DMS53 treated with DMSO at 0.1 percent for 48 hours (cell line): ENCODE measurements around the gene HTR1A.

Experiments
- DNase-seq: peaks from one replicate; lab custom pipeline; 2025; ENCODE audit not compliant: unreplicated experiment; lab: John Stamatoyannopoulos, UW

Gene HTR1A

DNA sequence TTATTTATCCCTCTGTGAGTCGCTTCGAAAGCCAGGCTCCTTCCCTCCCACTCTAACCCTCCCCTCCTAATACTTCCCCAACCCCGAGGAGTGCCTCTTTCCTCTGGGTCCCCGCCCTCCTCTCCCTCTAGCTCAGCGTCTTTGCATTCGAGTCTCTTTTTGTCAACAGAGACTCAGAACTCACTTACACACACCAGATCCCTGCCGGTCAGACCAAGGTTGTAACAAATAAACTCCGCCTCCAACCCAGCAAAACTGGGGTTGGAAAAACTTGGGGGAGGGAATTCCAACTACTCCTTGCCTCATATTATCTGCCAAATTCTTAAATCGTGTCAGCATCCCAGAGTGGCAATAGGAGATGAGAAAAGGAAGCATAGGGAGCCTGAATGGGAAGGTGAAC is at the start of gene HTR1A:
Gene HTR1A, minus strand, starts transcription at position 167 of the 400 bp plus-strand sequence. CDS start 726 bp downstream, outside the sequence.
- DNase-seq, result no peak

DNA sequence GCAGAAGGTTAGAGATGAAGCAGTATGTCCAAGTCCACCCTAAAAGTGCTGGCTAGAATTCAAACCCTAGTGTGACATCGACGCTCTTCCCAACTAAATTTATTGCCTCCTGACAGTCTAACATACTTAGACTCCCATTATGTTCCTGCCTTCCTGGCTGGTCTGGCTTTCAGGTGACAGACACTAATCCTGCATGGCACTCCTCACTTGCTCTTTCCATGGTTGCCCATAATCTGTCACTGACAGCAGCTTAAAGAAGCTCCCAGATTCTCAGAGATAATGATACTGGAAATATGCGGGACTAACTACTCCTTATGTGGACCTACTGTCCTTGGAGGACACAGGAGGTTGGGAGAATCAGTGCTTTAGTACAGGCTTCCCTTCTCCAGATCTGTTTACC is 41.7 kb upstream of the HTR1A start:
- DNase-seq, result no peak

DNA sequence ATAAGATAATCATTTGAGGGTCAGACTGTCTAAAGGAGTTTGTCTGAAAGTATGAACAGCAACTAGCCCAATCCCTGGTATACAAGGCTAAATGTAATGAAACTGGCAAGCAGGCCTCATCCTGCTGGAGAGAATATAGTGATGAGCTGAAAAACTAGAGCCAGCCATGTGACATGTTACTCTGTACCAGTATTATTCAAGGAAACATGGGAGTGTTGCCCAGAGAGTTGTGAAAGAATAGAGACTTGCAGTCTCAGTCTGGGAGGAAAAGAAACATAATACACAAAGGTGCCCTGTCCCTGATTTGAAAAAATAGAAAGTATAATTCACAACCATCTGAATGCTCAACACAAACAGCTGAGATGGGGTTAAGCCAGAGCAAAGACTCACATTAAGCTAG is 37.9 kb upstream of the HTR1A start:
- DNase-seq, result no peak

DNA sequence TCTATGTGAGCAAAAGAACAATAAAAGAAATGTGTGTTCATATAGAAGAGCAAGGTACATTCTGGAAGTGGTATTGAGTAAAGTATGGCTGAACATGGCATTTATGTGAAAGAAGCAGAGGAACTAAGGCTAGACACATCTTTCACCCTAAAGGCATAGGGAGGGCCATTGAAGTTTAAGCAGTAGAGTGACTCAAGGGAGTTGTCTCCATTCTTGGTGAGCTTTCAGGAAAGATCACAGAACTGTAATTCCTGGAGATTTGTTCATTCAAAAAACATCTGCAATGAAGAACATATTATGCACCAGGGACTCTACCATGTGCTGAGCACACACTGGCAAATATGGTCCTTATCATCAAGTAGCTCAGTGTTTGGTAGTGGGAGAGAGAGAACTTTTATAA is 24.8 kb upstream of the HTR1A start:
- no peak for DNase-seq

DNA sequence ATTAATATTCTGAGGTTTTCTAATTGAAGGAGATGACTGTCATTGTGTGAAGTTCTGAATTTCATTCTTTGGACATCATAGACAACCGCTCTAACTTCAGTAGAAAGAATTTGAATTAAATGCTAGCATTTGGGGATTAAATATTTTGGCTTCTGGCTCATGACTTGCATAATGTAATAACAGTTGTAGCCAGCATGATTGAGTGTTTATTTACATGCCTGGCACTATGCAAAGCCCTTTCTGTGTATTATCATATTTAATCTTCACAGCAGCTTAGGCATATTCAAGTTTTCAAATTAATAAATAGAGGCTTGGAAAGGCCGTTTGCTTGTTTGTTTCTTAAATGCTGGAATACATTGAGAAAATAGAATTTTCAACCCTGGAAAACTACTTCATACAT is 19.6 kb upstream of the HTR1A start:
- no peak for DNase-seq

DNA sequence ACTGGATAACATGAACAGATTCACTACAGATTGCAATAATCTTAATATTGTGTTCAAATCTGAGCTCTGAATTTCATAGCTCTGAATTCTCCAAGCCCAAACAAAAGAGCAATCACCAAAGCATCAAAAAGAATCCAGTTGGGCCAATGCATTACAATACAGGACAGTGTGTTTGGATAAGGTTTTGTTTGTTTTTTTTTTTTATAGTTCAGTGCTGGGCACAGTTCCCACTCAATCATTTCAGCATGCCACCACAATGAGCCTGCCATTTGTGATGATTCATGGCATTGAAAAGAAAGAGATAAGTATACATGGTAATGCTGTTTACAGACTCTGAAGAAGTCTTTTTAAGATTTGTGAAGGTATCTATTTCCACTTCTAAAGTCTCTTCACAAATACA is 1.7 kb upstream of the HTR1A start:
- DNase-seq, result peak; percentile 62

DNA sequence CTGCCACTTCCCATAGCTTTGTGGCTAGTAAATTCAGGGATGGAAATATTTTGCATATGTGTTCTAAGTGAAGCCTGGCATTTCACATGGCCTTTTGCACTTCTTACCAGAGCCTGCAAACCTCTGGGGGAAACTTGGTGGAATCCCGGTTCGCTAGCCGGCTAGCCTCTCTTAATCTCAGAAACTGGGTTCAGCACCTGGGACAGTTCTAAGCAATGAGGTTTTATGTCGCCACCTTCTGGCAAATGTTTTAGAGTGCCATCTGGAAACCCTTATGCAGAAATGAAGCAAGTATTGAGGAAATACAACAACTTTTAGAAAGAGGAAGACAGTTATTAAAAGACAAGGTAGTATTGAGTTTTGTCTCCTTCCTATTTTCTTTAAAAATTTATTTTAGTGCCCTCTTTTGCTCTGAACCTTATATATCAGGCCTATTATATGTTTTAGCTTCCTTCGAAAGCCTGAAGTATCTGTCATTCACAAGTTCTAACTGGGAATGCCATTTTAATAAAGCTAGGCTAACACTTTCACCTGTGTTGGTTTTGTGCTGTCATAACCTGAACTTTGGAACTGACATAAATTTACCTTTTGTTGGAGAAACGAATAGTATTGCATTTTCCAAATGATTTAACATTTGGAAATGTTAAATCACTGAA is 963 bp upstream of the HTR1A start:
- peak; percentile 80 for DNase-seq

DNA sequence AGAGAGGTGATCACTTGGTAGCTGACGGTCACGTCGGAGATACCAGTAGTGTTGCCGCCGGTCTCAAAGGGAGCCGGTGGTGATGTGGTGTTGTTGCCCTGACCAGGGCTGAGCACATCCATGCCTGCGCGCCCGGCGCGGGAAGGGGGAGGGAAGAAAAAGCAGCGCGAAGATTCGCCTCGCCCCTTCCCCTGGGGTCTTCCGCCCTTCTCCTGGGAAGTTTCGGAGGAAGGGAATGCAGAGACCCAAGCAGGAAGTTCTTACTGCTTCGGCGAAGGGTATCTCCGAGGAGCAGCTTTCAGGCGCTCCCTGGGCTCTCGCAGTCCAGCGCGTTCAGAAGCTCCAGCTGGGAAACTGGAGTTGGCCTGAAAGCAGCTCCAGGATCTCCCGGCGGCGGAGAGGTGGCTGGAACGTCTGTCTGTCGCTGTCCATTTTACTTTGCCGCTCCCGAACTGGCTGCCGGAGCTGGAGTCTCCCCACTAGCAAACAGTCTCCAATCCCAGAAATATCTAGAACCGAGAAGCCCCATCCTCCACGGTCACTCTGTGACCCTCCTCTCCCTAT is 565 bp downstream of the HTR1A start:
- DNase-seq, result peak; percentile 30

DNA sequence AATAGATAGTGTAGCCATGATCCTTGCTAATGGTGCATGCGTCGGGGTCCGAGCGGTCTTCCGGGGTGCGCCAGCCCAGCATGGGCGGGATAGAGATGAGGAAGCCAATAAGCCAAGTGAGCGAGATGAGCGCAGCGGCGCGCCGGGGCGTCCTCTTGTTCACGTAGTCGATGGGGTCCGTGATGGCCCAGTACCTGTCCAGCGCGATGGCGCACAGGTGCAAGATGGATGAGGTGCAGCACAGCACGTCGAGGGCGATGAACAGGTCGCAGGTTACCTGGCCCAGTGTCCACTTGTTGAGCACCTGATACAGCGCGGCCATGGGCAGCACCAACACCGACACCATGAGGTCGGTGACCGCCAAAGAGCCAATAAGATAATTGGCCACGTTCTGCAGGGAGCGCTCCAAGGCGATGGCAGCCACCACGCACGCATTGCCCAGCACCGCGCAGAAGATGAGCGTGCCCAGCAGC is 1.1 kb downstream of the HTR1A start:
- no peak for DNase-seq

DNA sequence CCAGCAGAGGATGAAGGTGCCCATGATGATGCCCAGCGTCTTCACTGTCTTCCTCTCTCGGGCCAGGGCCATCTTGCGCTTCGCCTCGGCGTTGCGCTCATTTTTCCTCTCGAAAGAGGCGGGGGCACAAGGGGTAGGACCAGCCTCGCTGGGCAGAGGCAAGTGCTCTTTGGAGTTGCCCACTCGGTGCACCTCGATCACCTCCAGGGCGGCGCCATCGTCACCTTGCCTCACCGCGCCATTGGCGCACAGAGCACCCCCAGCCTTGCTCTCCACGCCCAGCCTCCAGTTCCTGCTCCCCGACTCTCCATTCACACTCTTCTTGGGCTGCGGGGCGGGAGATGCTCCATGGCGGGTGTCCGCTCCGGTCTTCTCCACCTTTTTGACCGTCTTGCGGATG is 1.6 kb downstream of the HTR1A start:
- DNase-seq, result no peak

DNA sequence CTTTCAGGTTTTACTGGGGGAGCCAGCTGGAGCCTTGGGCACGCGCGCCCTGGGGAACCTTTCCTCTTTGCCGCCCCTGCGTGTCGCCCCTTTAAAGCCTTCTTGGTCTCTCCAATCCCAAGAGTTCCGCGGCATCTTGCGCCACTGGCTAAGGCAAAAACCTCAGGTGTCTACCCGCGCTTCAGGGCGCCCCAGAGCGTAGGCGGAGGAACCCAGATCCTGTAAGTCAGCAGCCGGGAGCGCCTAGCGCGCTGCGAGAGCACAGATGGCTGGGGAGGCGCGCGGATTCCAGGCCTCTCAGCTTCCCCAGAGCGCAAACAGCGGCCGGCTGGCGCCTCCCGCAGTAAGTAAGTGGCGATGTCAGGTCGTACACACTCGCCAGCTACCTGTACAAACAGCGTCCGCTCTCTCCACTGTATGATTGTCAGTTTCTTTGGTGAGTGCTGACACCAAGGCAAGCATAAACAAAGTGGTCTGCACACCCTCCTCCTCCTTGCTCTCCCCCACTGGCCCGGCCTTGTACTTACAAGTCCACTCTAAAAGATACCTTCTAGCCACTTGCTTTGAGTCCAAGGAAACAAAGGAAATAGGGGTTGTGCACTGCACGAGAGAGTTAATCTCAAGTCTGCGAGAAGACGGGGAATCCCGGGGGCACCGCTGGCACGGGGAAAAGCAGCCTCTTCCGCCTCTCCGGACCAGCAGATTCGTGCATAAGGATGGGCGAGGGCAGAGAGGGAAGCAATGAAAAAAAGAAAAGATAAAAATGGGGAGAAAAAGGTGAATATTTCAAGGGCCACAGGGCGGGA is 2.9 kb downstream of the HTR1A start:
- peak; percentile 85 for DNase-seq

DNA sequence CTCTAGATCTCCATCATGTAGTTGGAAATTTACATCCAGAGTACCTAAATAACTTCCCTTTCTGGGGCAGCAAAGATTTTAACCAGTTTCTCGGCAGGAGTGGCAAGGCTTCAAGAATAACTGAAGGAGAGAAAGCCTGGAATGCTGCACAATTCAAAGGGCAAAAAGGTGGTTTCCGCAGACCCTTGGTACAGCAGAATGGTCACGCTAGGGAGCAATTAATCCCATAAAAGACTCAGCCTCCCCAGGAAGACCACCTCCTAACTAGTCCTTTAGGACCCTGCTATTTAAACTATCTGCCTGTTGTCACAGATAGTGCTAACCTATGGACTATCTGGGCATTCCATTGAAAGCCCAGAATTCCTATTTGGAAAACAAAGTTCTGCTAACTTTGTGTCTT is 3.6 kb downstream of the HTR1A start:
- no peak for DNase-seq

DNA sequence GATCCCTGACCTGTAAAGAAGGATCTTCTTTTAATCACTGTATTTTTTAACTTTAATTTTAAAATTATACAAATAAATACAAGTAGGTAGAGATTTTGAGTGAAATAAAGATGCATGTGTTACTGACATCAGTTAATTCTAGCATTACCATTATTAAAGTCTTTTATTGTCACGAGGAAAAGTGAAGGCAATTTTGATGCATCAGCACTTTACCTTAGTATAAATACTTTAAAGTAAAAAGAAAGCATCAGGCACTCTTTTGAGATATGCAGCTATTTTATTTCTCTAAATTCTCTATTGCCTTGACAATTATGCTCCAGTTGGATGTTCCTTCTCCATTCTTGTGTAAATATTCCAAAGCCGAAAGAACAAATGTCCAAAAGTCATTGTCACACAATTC is 4.6 kb downstream of the HTR1A start:
- no peak for DNase-seq

DNA sequence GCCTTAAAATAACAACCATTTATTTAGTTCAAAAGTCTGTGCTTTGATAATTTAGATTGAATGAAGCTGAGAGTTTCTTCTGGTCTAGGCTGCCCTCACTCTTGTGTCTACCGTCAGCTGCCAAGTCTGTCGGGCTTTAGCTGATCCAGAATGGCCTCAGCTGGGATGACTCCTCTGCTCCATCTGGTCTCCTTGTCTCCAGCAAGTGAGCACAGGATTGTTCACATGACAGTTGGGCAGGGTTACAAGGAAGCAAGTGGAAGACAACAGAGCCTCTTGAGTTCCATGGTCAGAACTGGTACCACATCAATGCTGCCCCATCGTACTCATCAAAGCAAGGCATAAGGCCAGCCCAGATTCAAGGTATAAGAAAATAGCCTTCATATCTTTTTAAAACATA is 9.0 kb downstream of the HTR1A start:
- no peak for DNase-seq

DNA sequence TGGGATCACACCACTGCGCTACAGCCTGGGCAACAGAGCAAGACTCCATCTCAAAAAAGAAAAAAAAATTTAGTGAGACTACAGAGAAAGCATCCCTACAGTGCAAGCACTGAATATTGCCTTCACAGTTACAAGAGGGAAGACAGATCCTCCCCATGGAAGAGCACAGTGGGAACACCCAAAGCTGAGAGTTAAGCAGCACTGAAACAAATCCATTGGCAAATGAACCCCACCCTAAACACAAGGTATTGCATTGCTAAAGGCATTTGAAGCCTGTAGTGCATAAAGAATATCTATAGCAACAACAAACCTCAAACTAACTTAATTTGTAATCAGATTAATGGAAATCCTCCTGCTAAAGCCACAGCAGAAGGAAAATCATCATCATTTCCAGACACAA is 27.1 kb downstream of the HTR1A start:
- no peak for DNase-seq

DNA sequence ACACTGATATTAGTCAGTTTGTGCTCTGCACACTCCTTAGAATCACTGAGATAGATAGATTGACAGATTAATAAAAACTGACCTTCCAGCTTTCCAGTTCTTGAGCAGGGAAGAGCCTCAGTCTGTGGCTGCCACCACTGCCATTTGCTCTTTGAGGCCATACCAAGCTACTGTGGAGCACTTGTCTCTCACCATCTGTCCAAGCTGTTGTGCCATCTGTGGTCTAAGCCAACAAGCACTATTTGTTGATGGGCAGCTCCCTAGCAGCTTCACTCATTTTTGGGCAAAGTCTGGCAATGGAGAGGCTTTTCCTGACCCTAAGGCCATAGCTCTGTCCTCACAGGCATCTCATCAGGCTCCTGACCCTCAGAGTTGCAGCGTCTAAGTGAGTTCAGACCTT is 30.4 kb downstream of the HTR1A start:
- DNase-seq, result no peak

DNA sequence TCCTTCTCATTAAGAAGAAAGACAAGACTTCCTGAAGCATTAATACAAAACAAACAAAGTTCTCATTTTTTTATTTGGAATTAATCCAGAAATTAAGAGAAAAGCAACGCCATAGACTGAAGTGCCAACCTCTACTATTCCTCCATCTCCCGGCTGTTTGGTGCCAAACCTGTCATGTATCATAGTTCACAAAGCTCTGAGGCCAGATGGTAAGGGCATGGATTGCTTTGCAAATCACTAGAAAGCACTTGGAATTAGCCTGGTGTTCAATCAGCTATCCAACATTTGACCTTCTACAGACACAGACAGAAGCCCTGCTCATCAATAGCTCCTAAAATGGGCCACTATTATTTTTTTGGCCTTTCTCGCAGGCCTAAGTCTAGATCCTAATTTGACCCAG is 33.8 kb downstream of the HTR1A start:
- DNase-seq, result no peak

DNA sequence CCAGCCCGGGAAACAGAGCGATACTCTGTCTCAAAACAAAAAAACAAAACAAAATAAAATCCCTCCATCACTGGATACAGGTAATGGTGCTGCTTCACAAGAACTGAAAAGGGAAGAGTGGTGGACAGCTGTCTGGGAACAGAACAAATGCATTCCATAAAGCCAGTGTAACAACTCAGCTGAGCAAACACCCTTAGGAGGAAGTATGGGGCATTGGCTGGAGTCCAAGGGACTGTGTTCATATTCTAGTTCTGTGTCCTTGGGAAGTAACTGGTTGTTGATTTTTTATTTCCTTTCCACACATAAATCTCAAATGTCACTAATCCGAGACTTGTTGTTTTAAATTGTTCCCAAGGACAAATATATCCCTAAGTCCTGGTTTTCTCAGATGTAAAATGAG is 38.3 kb downstream of the HTR1A start:
- peak; percentile 95 for DNase-seq

DNA sequence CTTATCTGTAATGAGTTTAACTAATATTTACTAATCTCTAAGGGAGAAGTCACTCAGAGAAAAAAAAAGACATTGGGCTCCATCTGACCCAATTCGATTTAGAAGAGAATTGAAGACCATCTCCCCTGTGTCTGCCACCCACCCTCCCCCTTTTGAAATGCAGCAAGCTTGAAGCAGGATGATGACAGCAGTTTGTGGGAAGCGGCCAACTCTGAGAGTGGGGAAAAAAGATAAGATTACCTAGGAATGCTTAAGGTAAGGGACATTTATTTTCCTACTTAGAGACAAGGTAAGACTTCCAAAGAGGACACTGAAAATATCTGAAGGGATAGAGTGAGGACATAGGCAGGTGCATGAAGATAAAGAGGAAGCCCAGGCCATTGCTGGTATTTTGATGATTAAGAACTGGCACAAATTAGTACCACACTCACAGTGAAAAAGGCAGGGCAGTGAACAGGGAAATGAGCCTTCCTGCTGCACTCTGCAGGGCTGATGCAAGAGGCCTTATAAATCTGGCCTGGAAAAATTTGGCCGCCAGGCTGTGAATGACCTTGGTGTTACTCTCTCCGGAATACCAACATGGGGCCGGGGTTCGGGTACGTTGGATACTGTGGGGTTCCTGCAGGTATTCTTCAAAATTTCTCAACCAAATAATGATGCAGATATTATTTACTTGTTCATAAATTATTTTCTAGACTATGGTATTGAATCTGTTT is 42.3 kb downstream of the HTR1A start:
- no peak for DNase-seq

DNA sequence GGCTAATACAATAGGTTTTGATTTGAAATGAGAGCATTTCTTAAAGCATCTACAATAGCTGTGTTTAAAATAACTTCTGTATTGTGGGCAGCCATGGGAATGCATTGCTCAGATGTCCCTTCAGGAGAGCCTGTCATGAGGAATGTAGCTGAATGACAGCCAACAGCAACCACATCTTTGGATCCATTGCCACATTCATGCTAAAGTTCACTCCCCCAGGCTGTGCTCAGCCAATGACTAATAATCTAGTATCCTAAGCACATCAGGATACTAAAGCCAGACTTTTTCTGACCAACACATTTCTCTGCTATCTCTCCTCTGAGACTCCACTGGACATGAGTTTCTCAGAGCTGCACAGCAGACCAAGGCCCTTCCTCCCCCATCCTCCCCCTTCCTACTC is 45.5 kb downstream of the HTR1A start:
- DNase-seq, result no peak

DNA sequence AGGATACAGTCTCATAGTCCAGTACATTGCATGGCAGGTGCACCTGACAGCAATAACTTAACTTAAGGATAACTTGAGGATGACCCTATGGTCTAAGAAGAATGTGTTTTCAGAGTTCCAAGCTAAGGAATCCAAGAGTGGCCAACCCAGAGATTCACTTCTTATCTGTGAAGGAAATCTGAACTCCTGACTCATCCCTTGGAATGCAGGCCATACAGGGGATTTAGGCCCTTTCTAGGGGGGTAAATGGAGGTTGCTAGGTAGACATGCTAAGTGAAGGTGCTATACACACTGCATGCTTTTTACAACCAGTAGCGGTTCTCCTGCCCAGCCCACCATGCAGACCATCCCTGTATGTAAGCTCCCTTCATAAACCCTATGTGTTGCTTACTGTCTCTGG is 50.4 kb downstream of the HTR1A start:
- no peak for DNase-seq
